HepG2 (cell line): Measurements from ENCODE around the gene TUBE1.

Experiments used
- CTCF ChIP-seq: sonication (generic); formaldehyde crosslinking; IDR thresholded peaks from 2 replicates; pipeline ENCODE4 v1.5.0; 2020; ENCODE audit warnings: mild to moderate bottlenecking, missing genetic modification reagents, moderate library complexity
- MLX ChIP-seq: IDR thresholded peaks from 2 replicates; pipeline ENCODE4 v1.6.1; 2016
- ZBTB4 ChIP-seq: sonication (generic); formaldehyde crosslinking; IDR thresholded peaks from 2 replicates; pipeline ENCODE4 v1.4.0; 2020; ENCODE audit warnings: missing genetic modification reagents, mild to moderate bottlenecking, borderline replicate concordance

GRCh38 chr6:112024464-112024863 is 62.8 kb downstream of the TUBE1 start:
- TF ChIP-seq CTCF (CRISPR knock-in tag) (no peak), ZBTB4 (CRISPR knock-in tag) (no peak), MLX (no peak)
